C4-2B (cell line): ENCODE results near the gene FSTL4.

Experiments
- CTCF ChIP-seq: fragments of 450-650 bp; conservative IDR thresholded peaks from 2 replicates; pipeline ENCODE4 v1.5.1; 2017; ENCODE audit warnings: mild to moderate bottlenecking
- ZFX ChIP-seq: fragments of 450-650 bp; IDR thresholded peaks from 2 replicates; pipeline ENCODE4 v1.6.1; 2017

DNA sequence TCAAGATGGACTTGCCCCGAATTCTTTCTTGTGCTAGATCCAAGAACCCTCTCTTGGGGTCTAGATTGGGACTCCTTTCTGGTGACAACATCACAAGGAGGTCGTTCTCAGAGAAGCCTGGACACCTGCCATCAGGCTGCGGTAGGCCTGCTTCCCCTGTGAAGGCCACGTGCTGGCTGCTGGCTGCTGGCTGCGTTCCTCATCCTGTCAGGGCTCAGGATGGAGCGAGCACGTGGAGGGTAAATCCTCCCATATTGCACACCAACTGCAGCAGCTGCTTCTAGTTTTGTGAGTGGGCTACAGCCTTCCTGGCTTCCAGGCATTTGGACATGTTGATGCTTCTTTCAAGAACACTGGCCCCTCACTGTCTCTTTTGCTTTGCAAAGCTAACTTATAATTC lies 464.9 kb downstream of the FSTL4 start:
- TF ChIP-seq CTCF (no peak), ZFX (no peak)
